AG04449 (cell line): ENCODE data around the gene PRTFDC1.

Experiments used
- CTCF ChIA-PET: fragments of 350-600 bp; formaldehyde crosslinking; extraction: SDS; loops from one replicate; lab custom pipeline; 2021; ENCODE audit warnings: antibody characterized with exemption; lab: Yijun Ruan, JAX
- POLR2A ChIA-PET: fragments of 400-600, 350-600 bp; formaldehyde crosslinking; extraction: SDS; loops from one replicate; lab custom pipeline; 2020; ENCODE audit warnings: antibody characterized with exemption, inconsistent platforms; lab: Yijun Ruan, JAX
- DNase-seq: peaks from one replicate; pipeline ENCODE4 v3.0.0-alpha.2; 2010; ENCODE audit warnings: low read depth, low spot score
- H3K4me3 ChIP-seq: 2 replicates; pipeline ENCODE4 v1.5.1; 2011; ENCODE audit warnings: low read depth, mild to moderate bottlenecking, control low read depth, low read length
- TF ChIP-seq, protein P1 (sequence below): IDR thresholded peaks from one replicate; pipeline ENCODE4 v1.5.1; 2011; ENCODE audit warnings: mild to moderate bottlenecking, moderate library complexity, low read length, control low read depth, inconsistent platforms; ENCODE audit not compliant: insufficient read depth; ENCODE audit errors: missing control alignments

Gene PRTFDC1

DNA sequence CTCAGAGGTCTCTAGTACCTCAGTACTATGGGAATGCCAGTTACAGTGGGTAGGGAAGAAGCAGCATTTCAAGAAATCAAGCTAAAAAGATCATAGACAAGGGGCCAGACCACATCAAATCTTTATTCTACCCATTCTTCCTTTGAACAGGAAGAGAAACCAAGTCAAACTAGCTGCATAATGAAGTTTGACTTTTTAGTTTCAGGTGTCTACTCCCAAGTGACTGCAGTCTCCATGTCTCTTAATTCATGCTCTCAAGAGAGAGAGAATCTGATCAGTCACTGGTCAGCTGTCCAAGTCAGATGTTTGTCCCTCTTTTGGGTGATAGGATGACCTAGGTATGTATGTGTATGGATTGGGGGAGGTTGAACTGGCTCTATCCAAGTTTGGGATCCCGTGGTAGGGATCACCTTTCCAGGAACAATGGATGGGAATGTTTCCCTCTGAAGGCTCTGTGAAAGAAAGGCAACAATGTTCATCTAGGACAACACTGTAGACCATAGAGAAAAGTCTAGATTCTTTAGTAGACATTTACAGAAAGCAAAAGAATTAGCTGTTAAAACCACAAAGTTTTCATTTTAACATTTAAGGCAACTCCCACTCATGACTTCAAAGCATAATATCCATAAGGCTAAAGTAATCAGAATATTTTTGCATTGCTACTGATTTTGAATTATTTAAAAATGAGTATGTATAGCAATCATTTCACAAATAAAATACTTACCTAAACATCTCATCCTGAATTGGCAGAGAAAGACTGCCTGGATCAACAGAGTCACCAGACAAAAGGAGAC, 30.1 kb upstream of the PRTFDC1 start:
- H3K4me3 ChIP-seq, result no peak overlapping the region
- TF ChIP-seq, protein P1, sequence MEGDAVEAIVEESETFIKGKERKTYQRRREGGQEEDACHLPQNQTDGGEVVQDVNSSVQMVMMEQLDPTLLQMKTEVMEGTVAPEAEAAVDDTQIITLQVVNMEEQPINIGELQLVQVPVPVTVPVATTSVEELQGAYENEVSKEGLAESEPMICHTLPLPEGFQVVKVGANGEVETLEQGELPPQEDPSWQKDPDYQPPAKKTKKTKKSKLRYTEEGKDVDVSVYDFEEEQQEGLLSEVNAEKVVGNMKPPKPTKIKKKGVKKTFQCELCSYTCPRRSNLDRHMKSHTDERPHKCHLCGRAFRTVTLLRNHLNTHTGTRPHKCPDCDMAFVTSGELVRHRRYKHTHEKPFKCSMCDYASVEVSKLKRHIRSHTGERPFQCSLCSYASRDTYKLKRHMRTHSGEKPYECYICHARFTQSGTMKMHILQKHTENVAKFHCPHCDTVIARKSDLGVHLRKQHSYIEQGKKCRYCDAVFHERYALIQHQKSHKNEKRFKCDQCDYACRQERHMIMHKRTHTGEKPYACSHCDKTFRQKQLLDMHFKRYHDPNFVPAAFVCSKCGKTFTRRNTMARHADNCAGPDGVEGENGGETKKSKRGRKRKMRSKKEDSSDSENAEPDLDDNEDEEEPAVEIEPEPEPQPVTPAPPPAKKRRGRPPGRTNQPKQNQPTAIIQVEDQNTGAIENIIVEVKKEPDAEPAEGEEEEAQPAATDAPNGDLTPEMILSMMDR, result no peak
- POLR2A ChIA-PET, result no interaction called here
- CTCF ChIA-PET, result interaction anchor here (1.2 kb wide), 1 partner anchor 8 kb away, joined by 5 read pairs; no protein-coding TSS in a partner anchor
- no peak for DNase-seq

DNA sequence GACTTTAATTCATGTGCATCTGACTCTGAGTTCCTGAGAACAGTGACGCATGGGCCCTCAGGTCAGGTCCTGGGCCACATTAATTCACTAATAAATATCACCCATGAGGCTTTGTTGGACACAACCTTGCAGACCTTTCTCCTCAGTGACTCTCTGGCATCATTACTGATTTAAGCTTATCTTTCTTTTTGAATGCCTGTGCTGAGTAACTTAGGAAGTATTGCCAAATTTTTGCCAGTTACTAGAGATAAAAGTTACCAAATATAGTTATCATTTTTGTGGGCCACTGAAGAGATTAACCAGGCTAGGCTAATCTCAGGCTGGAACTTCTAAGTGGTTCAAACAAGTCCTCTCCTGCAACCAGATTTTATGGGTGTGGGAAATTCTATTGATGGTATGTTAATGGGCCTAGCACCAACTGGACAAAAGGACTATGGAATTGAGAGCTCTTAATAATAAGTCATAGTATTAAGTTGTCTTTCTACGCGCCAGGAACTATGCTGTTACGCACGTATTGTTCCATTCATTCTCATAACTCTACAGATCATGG, 28.8 kb upstream of the PRTFDC1 start:
- no peak for DNase-seq
- H3K4me3 ChIP-seq, result no peak overlapping the region
- CTCF ChIA-PET, result interaction anchor here (1.2 kb wide), 1 partner anchor 9 kb away, joined by 5 read pairs; no protein-coding TSS in a partner anchor
- POLR2A ChIA-PET, result no interaction called here
- TF ChIP-seq, protein P1, result no peak

DNA sequence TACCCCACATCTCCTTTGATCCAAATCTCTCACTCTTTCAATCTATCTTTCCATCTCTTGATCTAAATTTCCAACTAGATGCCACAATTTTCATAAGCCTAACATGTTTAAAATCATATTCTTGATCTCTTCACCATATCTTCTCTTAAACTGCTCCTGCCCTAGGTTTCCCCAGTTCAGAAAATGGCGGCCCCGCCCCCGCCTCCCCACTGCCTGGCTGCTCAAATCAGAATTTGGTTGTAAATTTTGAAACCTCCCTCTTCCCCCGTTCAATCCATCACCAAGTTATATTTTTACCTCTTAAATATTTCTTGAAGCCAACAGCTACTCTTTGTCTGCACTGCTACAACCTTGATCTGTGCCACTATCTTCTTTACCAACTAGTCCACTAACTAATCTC, 27.3 kb upstream of the PRTFDC1 start:
- DNase-seq, result no peak
- TF ChIP-seq, protein P1, result no peak
- ChIA-PET CTCF (interaction anchor here (1.6 kb wide), 1 partner anchor 270 kb away, joined by 3 read pairs; no protein-coding TSS in a partner anchor), POLR2A (no interaction called here)
- H3K4me3 ChIP-seq, result no peak overlapping the region

DNA sequence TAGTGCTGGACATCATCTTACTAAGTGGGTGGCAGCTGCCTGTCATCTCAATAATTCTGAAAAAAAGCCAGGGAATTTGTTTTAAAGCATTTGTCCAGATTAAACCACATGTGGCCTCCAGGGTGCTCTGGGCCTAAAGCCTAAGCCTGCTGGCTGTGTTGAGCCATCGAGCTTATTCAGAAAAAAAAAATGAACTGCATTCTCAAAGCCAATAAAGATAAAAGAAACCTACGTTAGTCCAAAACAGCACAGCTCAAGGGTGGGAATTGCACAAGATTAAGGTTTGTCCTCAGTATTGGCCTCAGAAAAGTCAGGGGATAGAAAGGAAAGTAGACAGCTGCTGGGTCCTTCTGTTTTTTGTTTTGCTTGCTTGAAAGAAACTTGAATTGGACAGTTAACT, 22.6 kb upstream of the PRTFDC1 start:
- POLR2A ChIA-PET, result interaction anchor here (0.6 to 1.3 kb wide), 2 partner anchors 16 to 30 kb away, joined by 3 read pairs; no protein-coding TSS in a partner anchor
- CTCF ChIA-PET, result interaction anchor here (1.1 kb wide), 1 partner anchor 333 kb away, joined by 3 read pairs; no protein-coding TSS in a partner anchor
- H3K4me3 ChIP-seq, result no peak overlapping the region
- TF ChIP-seq, protein P1, result no peak
- no peak for DNase-seq

DNA sequence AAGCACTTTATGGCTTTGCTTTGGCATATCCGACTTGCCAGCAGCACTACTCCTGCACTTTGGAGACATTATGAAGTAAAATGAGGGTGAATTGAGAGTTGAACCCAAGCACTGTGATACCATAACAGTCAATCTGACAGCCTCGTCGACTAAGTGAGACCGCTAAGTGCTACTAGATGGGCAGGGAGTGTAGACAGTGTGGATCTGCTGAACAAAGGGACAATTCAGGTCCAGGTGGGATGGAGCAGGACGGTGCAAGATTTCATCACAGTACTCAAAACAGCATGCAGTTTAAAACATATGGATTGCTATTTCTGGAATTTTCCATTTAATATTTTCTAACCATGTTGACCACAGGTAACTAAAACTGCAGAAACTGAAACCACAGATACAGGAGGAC, 20.8 kb upstream of the PRTFDC1 start:
- no peak for DNase-seq
- POLR2A ChIA-PET, result no interaction called here
- CTCF ChIA-PET, result no interaction called here

More for the DNA sequence above, 20.8 kb upstream of the PRTFDC1 start:
- TF ChIP-seq, protein P1, result no peak
- no peak overlapping the region for H3K4me3 ChIP-seq
